ENCODE data around the gene ASAP3. TPM values are rescaled to one million over a fixed set of nuclear protein-coding genes. Genes with fewer than 3 reads are reported as not detected.
A peak's percentile ranks its signal among the peaks of the same experiment; 100 is the strongest.

ASAP3 gene
- total and polyA plus RNA-seq, 9 of the 15 experiments (the other 6 are each of a cell fraction or from before 2014, with no cell fraction given), result 1.7 to 31.2 (median 17.4) TPM

- TF ChIP-seq UBTF (IDR thresholded peaks at IDR 0.05; ENCODE audit: borderline replicate concordance in 1 of 2, low read depth in 2 of 2, low read length in 2 of 2) (no peak), U2AF1 (optimal IDR thresholded peaks at IDR 0.05; ENCODE audit: low read depth, low read length) (no peak), ATF1 (CRISPR knock-in tag; IDR thresholded peaks at IDR 0.05) (no peak), ATF1 (tag; IDR thresholded peaks at IDR 0.05) (0 out of 2 replicates have a peak, but pooled peaks have one; percentile 16), ZNF668 (CRISPR knock-in tag; IDR thresholded peaks at IDR 0.05) (no peak), HOMEZ (CRISPR knock-in tag; IDR thresholded peaks at IDR 0.05) (no peak), MBD2 (IDR thresholded peaks at IDR 0.05; ENCODE audit: borderline replicate concordance, low read depth) (no peak), IFI16 (CRISPR knock-in tag; IDR thresholded peaks at IDR 0.05) (no peak), RBM22 (IDR thresholded peaks at IDR 0.05; ENCODE audit: low read depth, low read length, poor library complexity, severe bottlenecking) (no peak), ZNF518B (CRISPR knock-in tag; IDR thresholded peaks at IDR 0.05) (no peak), ZNF217 (CRISPR knock-in tag; IDR thresholded peaks at IDR 0.05) (no peak), NFIC (IDR thresholded peaks at IDR 0.05) (peak; percentile 97), HNRNPLL (IDR thresholded peaks at IDR 0.05; ENCODE audit: low read depth, low read length, poor library complexity, severe bottlenecking) (no peak), CAMTA2 (CRISPR knock-in tag; conservative IDR thresholded peaks at IDR 0.05) (no peak)
Measured at GRCh38 chr1:23417570-23417969, 66.4 kb downstream of the ASAP3 start (continued).
